ENCODE measurements around the gene ABCC12.
"Not testable (repeated sequence)": the region's sequence is repeated elsewhere in the genome, so short reads cannot be mapped to it uniquely, and the experiment has no call there.

The ABCC12 gene

GRCh38 chr16:48155926-48156789, at the start of gene ABCC12:
TSS of gene ABCC12 (minus strand) at chr16:48155993. CDS start at chr16:48146424, 9,569 bp downstream.
- DNase-seq: no peak

DNA sequence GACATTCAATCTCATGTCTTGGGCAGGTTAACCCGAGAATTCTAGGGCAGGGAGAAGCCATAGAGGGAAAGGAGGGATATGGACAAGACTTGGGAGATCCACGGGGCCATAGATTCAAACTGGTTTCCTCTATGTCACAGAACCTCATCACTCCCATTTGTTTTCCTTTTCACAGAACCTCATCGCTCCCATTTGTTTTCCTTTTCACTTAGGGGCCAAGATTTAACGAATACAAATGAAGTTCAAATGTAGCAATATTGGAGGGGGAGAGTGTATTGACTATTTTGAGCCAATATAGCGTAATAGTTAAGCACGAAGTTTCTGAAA, 49.0 kb upstream of the ABCC12 start:
- no peak for DNase-seq

DNA sequence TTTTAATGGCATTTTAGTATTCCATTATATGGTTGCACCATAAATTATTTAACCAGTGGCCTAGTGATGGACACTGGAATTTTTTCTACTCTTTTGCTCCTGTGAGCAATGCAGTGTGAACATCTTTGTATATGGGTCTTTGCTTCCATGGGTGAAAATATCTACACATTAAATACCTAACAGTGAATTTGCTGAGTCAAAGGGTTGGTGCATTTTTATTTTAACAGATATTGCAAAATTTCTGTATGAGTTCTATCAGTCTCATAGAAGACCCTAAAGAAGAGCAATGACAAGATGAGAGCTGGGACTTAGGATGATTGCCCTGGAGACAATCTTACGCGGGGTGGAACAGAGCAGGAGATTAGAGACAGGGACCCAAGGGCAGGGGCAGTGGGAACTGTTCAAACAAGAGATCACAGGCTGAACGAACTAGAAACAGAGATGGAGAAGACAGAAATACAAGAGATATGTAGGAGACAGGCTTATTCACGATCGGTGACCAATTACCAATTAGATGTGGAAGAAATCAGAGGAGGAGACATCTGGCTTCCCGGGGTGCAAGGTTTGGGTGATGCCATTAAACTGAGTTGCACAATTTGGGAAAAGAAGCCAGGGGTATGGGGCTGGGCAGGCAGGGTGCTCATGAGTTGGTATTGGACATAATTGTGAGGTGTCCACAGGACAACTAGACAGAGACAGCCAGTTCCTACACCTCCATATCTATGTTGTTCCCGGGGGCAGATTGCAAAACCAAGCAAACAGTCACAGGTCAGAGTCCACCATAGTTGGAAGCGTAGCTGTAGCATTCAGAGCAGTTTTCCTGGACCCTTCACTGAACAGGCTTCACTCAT, 48.4 kb upstream of the ABCC12 start:
- no peak for DNase-seq

GRCh38 chr16:48201515-48202201, 45.9 kb upstream of the ABCC12 start:
- DNase-seq: no peak

GRCh38 chr16:48197294-48197693, 41.5 kb upstream of the ABCC12 start:
- DNase-seq: no peak

- no peak for DNase-seq
Measured at GRCh38 chr16:48194828-48195556, 39.2 kb upstream of the ABCC12 start.

DNA sequence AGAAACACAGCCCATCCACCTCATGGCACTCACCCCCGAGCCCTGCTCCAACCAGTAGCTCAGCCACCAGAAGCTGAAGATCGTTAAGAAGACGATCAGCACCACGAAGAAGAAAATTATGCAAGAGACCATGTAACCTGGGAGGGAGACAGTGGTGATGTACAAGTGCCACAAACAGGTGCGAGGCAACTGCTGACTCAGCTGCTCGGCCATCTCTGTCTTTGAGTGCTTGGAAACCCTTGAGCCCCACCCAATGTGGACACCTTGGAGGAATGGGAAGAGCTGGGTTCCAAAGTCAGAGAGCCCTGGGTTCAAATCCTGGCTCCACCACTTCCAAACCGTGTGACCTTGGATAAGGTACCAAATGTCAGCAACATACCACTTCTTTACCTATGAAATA, 38.1 kb upstream of the ABCC12 start:
- no peak for DNase-seq

- no peak for DNase-seq
Measured at GRCh38 chr16:48188449-48189102, 32.8 kb upstream of the ABCC12 start.

DNA sequence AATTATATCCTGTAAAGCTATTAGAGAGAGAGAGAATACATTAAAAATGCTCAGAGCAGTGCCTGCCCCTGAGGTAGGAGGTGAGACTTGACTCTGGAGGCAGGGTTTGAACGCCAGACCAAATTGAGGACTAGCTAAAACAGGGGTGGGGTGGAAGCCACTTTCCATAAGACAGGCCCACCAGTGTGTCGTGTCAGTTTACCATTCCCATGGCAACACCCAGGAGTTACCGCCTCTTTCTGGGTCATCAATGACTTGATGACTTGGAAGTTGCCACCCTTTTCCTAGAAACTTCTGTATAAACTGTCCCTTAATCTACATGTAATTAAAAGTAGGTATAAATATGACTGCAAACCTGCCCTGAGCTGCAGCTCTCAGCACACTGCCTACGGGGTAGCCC, 32.0 kb upstream of the ABCC12 start:
- no peak for DNase-seq

DNA sequence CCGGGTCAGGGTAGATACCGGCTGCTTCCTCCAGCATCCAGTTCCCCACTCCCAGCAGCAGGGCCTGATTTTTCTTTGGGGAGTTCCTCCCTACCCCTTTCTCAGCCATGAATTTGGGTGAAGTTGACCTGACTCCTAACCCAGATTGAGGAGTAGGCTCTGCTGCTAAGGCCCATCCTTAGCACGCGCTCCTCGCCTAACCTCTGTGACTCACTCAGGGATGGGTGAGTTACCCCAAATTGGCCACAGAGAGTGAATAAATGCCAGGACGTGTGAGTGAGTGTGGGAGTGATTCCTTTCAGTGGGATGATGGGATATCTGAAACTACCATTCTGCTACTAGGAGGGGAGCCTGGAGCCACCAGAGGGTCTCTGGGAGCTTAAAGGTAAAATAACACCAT, 28.9 kb upstream of the ABCC12 start:
- DNase-seq: no peak

GRCh38 chr16:48182979-48183537, 27.3 kb upstream of the ABCC12 start:
- DNase-seq: no peak

DNA sequence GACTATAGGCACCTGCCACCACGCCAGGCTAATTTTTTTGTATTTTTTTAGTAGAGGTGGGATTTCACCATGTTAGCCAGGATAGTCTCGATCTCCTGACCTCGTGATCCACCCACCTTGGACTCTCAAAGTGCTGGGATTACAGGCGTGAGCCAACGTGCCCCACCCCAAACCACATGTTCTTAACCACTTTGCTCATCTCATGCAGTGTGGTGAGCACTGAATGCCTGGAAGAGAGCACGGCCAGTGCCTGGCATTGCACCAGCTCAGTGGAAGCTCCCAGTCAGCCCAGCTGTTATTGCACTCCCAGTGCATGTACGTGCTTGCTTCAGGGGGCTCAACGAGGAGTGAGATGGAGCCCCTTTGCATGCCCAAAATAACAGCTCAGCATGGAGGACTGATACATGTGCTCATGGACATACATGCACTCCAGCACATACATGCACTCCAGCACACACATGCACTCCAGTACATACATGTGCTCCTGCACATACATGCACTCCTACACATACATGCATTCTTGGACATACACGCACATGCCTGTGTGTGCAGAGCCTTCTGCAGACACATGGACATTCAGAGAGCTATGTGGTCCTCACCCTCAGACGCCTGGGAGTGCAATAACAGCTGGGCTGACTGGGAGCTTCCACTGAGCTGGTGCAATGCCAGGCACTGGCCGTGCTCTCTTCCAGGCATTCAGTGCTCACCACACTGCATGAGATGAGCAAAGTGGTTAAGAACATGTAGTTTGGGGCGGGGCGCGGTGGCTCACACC, 26.1 kb upstream of the ABCC12 start:
- DNase-seq: not testable (repeated sequence)

- DNase-seq: no peak
Measured at GRCh38 chr16:48180868-48181480, 25.2 kb upstream of the ABCC12 start.

- DNase-seq: no peak
Measured at GRCh38 chr16:48176635-48177408, 21.0 kb upstream of the ABCC12 start.

DNA sequence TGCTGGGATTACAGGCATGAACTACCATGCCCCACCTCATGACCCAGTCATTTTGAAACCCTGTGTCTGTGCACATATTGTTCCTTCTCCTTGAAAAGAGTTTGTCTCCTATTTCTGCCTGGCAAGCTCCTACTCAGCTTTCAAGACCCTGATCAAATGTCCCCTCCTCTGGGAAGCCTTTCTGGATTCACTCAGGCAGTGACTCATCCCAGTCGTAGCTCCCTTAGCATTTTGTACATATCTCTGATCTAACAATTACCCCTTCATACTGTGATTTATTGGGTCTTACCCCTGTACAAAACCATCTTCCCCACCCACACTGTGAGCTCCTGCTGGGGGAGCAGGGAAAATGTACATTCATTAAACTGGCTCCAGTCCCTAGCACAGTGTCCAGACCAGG, 18.1 kb upstream of the ABCC12 start:
- DNase-seq: no peak

GRCh38 chr16:48172682-48173081, 16.9 kb upstream of the ABCC12 start:
- no peak for DNase-seq

DNA sequence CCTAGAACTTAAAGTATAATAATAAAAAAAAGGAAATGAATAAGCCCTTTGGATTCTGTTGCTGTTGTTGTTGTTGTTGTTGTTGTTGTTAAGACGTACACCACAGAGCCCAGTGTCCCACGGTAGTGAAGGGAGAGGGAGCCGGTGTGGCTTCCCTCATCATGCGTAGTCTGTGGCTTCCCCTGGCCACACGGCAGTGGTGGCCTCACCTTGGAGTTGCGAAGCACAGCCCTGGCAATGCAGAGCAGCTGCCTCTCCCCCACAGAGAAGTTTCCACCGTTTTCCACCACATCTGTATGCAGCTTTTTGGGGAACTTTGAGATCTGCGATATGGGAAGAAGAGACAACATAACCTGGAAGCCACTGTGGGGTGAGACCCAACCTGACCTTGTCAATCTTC, 14.1 kb upstream of the ABCC12 start:
- no peak for DNase-seq

GRCh38 chr16:48168075-48168474, 12.3 kb upstream of the ABCC12 start:
- DNase-seq: no peak

- not testable (repeated sequence) for DNase-seq
Measured at GRCh38 chr16:48166617-48167016, 10.8 kb upstream of the ABCC12 start.

Measured in CD4-positive, alpha-beta T cell treated with Interleukin-17A for 4 hours (primary cell).